HCT116 (cell line): Measurements from ENCODE around the gene PRIMA1. TPM values are rescaled to one million over a fixed set of nuclear protein-coding genes. Genes with fewer than 3 reads are reported as not detected.

Source experiments
- ATAC-seq: fragments of 200-7000 bp; cut with Tn5 transposase; 2 replicates; pipeline ENCODE4 v1.9.1; 2020; ENCODE audit warnings: mild to moderate bottlenecking, moderate library complexity
- BruUV-seq: library from RNA; stranded (reverse); fragments of 400-500 nt; replicated peaks from 2 replicates; lab custom pipeline; 2021; lab: Mats Ljungman, UMichigan
- CTCF ChIA-PET: fragments of 300-600 bp; sonication (Branson Sonifier 250); formaldehyde crosslinking; loops from one replicate; lab custom pipeline; 2021; ENCODE audit warnings: antibody characterized with exemption; lab: Charles Lee
- POLR2A ChIA-PET: fragments of 300-600, 350-600 bp; sonication (Branson Sonifier 250); formaldehyde crosslinking; loops from one replicate; lab custom pipeline; 2021; ENCODE audit warnings: antibody characterized with exemption; lab: Charles Lee
- RAD21 ChIA-PET, 2 experiments: fragments of 300-600 bp; sonication (Branson Sonifier 250); formaldehyde crosslinking; loops; one replicate each; lab custom pipeline; 2023; ENCODE audit warnings: low total read pairs in 2 of 2; ENCODE audit not compliant: uncharacterized antibody in 2 of 2, unreplicated experiment in 2 of 2, low non-redundant PET in 1 of 2; lab: Charles Lee
- DNase-seq: peaks from one replicate; pipeline ENCODE4 v3.0.0-alpha.2; 2010; ENCODE audit warnings: low read depth, low spot score
- H2AFZ ChIP-seq: fragments of 200-600 bp; shearing (Covaris generic), sonication (generic); 2 replicates; pipeline ENCODE4 v1.6.1; 2017; ENCODE audit warnings: low read depth, mixed run types, mixed read lengths, antibody characterized with exemption, low read length; ENCODE audit not compliant: poor library complexity, severe bottlenecking
- H3K27ac ChIP-seq: 2 replicates; pipeline ENCODE4 v1.5.1; 2012; ENCODE audit warnings: low read depth, low read length
- H3K27me3 ChIP-seq: fragments of 200-600 bp; sonication (generic); 2 replicates; pipeline ENCODE4 v1.6.1; 2016; ENCODE audit warnings: mixed run types, low read length, mixed read lengths; ENCODE audit not compliant: insufficient read depth
- H3K36me3 ChIP-seq, 2 experiments: fragments of 200-500 bp in 1 of 2; fragments of 200-600 bp in 1 of 2; sonication (Bioruptor generic) in 1 of 2; sonication (generic) in 1 of 2; 2 replicates each; pipeline versions ENCODE4 v1.5.1 to v1.6.1; 2014 to 2016; ENCODE audit warnings: low read length in 2 of 2, inconsistent platforms in 1 of 2, mixed read lengths in 1 of 2, mixed run types in 1 of 2; ENCODE audit not compliant: insufficient read depth in 2 of 2, control insufficient read depth in 1 of 2
- H3K4me1 ChIP-seq, 2 experiments: fragments of 200-600 bp in 1 of 2; sonication (generic) in 1 of 2; 2 replicates each; pipeline versions ENCODE4 v1.5.1 to v1.6.1; 2012 to 2017; ENCODE audit warnings: low read length in 2 of 2, inconsistent platforms in 1 of 2, mild to moderate bottlenecking in 1 of 2, mixed read lengths in 1 of 2, mixed run types in 1 of 2, moderate library complexity in 1 of 2; ENCODE audit not compliant: insufficient read depth in 2 of 2, control insufficient read depth in 1 of 2
- H3K4me2 ChIP-seq: fragments of 200-600 bp; sonication (generic); 2 replicates; pipeline ENCODE4 v1.6.1; 2017; ENCODE audit warnings: mixed run types, low read length, mixed read lengths
- H3K4me3 ChIP-seq, 2 experiments: fragments of 200-600 bp in 1 of 2; sonication (generic) in 1 of 2; replicated peaks in 1 of 2; 2 replicates each; pipeline ENCODE4 v1.5.1; 2011 to 2016; ENCODE audit warnings: low read length in 2 of 2, control low read depth in 1 of 2, low read depth in 1 of 2, mild to moderate bottlenecking in 1 of 2, mixed read lengths in 1 of 2, mixed run types in 1 of 2
- H3K79me2 ChIP-seq: fragments of 200-600 bp; sonication (generic); 2 replicates; pipeline ENCODE4 v1.6.1; 2017; ENCODE audit warnings: mild to moderate bottlenecking, mixed run types, low read length, moderate library complexity, mixed read lengths; ENCODE audit not compliant: insufficient read depth
- H3K9ac ChIP-seq: fragments of 200-600 bp; sonication (generic); 2 replicates; pipeline ENCODE4 v1.6.1; 2016; ENCODE audit warnings: low read length, mixed read lengths
- H3K9me2 ChIP-seq: fragments of 200-600 bp; sonication (generic), shearing (Covaris generic); 2 replicates; pipeline ENCODE4 v1.6.1; 2017; ENCODE audit warnings: mixed run types, mild to moderate bottlenecking, moderate library complexity; ENCODE audit not compliant: insufficient read depth
- H3K9me3 ChIP-seq, 2 experiments: fragments of 200-500 bp in 1 of 2; fragments of 200-600 bp in 1 of 2; sonication (Bioruptor generic) in 1 of 2; sonication (generic) in 1 of 2; 2 replicates each; pipeline ENCODE4 v1.6.1; 2014 to 2017; ENCODE audit warnings: low read length in 2 of 2, mixed read lengths in 2 of 2, inconsistent platforms in 1 of 2, low read depth in 1 of 2, mild to moderate bottlenecking in 1 of 2, mixed run types in 1 of 2, moderate library complexity in 1 of 2; ENCODE audit not compliant: control insufficient read depth in 1 of 2, insufficient read depth in 1 of 2
- H4K20me1 ChIP-seq: fragments of 200-600 bp; sonication (generic), shearing (Covaris generic); 2 replicates; pipeline ENCODE4 v1.6.1; 2017; ENCODE audit warnings: mixed run types, mild to moderate bottlenecking, moderate library complexity; ENCODE audit not compliant: insufficient read depth
- CBX3 ChIP-seq: IDR thresholded peaks from 2 replicates; pipeline ENCODE4 v1.6.1; 2012; ENCODE audit warnings: low read depth
- CEBPB ChIP-seq: IDR thresholded peaks from 2 replicates; pipeline ENCODE4 v1.6.1; 2012; ENCODE audit warnings: low read depth
- ELF1 ChIP-seq: IDR thresholded peaks from 2 replicates; pipeline ENCODE4 v1.6.1; 2012; ENCODE audit warnings: low read depth, borderline replicate concordance
- EZH2phosphoT487 ChIP-seq: fragments of 200-600 bp; IDR thresholded peaks from 2 replicates; pipeline ENCODE4 v1.6.1; 2018; ENCODE audit warnings: antibody characterized with exemption, borderline replicate concordance
- POLR2A ChIP-seq: IDR thresholded peaks from 2 replicates; pipeline ENCODE4 v1.7.0; 2011; ENCODE audit warnings: borderline replicate concordance; ENCODE audit not compliant: insufficient read depth, insufficient read length; ENCODE audit errors: extremely low read depth
- RAD21 ChIP-seq: IDR thresholded peaks from 2 replicates; pipeline ENCODE4 v1.6.1; 2012; ENCODE audit warnings: low read depth, mild to moderate bottlenecking
- TCF7L2 ChIP-seq: IDR thresholded peaks from 2 replicates; pipeline ENCODE4 v1.7.0; 2011; ENCODE audit warnings: borderline replicate concordance, inconsistent platforms; ENCODE audit not compliant: insufficient read depth, insufficient read length; ENCODE audit errors: extremely low read depth
- YY1 ChIP-seq: IDR thresholded peaks from 2 replicates; pipeline ENCODE4 v1.6.1; 2011; ENCODE audit warnings: low read length, low read depth, moderate library complexity, mild to moderate bottlenecking; ENCODE audit not compliant: insufficient replicate concordance; ENCODE audit errors: extremely low read depth
- intact Hi-C: fragments of 100-400 bp; cut with micrococcal nuclease; formaldehyde crosslinking; loops from 2 replicates; pipeline ENCODE4 v1.10.0; 2022
- total RNA-seq: library from RNA; stranded (reverse); gene quantifications from one replicate; pipeline ENCODE4 v1.2.1, GENCODE V29; 2021; ENCODE audit not compliant: unreplicated experiment
- TF ChIP-seq, protein P1 (sequence below): IDR thresholded peaks from 2 replicates; pipeline ENCODE4 v1.6.1; 2012
- TF ChIP-seq, protein P2 (sequence below): IDR thresholded peaks from 2 replicates; pipeline ENCODE4 v1.6.1; 2012; ENCODE audit warnings: low read depth
- TF ChIP-seq, protein P3 (sequence below), 3 experiments: fragments of 200-600 bp in 1 of 3; sonication (generic) in 1 of 3; IDR thresholded peaks in 2 of 3; conservative IDR thresholded peaks in 1 of 3; 2 replicates each; pipeline ENCODE4 v1.5.1; 2012 to 2017; ENCODE audit warnings: low read depth in 2 of 3, low read length in 2 of 3, antibody characterized with exemption in 1 of 3, borderline replicate concordance in 1 of 3, control low read depth in 1 of 3, mild to moderate bottlenecking in 1 of 3, mixed read lengths in 1 of 3, mixed run types in 1 of 3, moderate library complexity in 1 of 3; ENCODE audit not compliant: insufficient read depth in 1 of 3
- TF ChIP-seq, protein P4 (sequence below): IDR thresholded peaks from 2 replicates; pipeline ENCODE4 v1.6.1; 2011; ENCODE audit warnings: mild to moderate bottlenecking, low read length, moderate library complexity; ENCODE audit not compliant: insufficient replicate concordance; ENCODE audit errors: extremely low read depth

PRIMA1 gene
- total RNA-seq, 1 experiment from 2014 or later, result 1.5 TPM

DNA sequence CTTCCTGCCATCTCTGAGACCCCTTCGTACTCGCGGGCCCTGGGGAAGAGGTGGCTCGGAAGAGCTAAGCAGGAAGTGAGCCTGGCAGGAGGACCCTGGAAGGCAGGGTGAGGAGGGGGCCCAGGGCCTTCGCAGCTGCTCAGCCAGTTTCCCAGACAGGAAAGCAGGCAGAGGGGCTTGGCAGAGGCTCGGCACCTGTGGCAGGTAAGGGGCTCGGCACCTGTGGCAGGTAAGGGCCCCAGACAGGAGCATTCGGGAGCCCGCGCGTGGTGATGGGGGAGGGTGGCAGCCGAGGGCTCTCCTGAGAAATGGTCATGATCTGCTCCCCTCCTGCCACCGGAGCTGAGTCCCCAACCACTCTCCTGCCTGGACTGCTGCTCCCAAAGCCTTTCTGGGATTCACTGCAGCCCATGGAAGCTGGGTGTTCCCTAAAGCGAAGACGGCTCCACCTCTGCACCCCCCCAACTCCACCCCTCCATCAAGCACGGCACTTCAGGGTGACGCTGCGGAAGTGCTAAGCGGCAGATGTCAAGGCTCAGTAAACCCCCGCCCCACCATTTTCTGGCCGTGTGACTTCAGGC, 63.2 kb downstream of the PRIMA1 start:
- POLR2A ChIA-PET, result no interaction called here
- H3K9me3 ChIP-seq, result no peaks in the 10 kb centered on the region
- no peaks in the 10 kb centered on the region for H3K36me3 ChIP-seq
- no peaks in the 10 kb centered on the region for H3K79me2 ChIP-seq
- H3K4me3 ChIP-seq, result no peak overlapping the region
- no peak overlapping the region for H3K27ac ChIP-seq
- no TSS peak for BruUV-seq
- peaks cover 2 to 10% of the 10 kb centered on the region in 2 experiments; a peak in 3 of 4 replicates for H3K4me1 ChIP-seq
- H3K4me2 ChIP-seq, result no peak overlapping the region
- no peak for TF ChIP-seq POLR2A
- no peak for TF ChIP-seq EZH2phosphoT487
- TF ChIP-seq, protein P1, sequence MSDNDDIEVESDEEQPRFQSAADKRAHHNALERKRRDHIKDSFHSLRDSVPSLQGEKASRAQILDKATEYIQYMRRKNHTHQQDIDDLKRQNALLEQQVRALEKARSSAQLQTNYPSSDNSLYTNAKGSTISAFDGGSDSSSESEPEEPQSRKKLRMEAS, result no peak
- no peak for TF ChIP-seq ELF1
- TF ChIP-seq TCF7L2, result no peak
- TF ChIP-seq, protein P2, sequence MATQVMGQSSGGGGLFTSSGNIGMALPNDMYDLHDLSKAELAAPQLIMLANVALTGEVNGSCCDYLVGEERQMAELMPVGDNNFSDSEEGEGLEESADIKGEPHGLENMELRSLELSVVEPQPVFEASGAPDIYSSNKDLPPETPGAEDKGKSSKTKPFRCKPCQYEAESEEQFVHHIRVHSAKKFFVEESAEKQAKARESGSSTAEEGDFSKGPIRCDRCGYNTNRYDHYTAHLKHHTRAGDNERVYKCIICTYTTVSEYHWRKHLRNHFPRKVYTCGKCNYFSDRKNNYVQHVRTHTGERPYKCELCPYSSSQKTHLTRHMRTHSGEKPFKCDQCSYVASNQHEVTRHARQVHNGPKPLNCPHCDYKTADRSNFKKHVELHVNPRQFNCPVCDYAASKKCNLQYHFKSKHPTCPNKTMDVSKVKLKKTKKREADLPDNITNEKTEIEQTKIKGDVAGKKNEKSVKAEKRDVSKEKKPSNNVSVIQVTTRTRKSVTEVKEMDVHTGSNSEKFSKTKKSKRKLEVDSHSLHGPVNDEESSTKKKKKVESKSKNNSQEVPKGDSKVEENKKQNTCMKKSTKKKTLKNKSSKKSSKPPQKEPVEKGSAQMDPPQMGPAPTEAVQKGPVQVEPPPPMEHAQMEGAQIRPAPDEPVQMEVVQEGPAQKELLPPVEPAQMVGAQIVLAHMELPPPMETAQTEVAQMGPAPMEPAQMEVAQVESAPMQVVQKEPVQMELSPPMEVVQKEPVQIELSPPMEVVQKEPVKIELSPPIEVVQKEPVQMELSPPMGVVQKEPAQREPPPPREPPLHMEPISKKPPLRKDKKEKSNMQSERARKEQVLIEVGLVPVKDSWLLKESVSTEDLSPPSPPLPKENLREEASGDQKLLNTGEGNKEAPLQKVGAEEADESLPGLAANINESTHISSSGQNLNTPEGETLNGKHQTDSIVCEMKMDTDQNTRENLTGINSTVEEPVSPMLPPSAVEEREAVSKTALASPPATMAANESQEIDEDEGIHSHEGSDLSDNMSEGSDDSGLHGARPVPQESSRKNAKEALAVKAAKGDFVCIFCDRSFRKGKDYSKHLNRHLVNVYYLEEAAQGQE, result no peak
- TF ChIP-seq, protein P3, sequence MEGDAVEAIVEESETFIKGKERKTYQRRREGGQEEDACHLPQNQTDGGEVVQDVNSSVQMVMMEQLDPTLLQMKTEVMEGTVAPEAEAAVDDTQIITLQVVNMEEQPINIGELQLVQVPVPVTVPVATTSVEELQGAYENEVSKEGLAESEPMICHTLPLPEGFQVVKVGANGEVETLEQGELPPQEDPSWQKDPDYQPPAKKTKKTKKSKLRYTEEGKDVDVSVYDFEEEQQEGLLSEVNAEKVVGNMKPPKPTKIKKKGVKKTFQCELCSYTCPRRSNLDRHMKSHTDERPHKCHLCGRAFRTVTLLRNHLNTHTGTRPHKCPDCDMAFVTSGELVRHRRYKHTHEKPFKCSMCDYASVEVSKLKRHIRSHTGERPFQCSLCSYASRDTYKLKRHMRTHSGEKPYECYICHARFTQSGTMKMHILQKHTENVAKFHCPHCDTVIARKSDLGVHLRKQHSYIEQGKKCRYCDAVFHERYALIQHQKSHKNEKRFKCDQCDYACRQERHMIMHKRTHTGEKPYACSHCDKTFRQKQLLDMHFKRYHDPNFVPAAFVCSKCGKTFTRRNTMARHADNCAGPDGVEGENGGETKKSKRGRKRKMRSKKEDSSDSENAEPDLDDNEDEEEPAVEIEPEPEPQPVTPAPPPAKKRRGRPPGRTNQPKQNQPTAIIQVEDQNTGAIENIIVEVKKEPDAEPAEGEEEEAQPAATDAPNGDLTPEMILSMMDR (IDR thresholded peaks at IDR 0.05 in 2 of 3, conservative IDR thresholded peaks at IDR 0.05 in 1 of 3; ENCODE audit: borderline replicate concordance in 1 of 3, insufficient read depth in 1 of 3, low read depth in 2 of 3, low read length in 2 of 3), result no peak
- no peak for TF ChIP-seq RAD21
- no peak for TF ChIP-seq CEBPB
- TF ChIP-seq, protein P4, sequence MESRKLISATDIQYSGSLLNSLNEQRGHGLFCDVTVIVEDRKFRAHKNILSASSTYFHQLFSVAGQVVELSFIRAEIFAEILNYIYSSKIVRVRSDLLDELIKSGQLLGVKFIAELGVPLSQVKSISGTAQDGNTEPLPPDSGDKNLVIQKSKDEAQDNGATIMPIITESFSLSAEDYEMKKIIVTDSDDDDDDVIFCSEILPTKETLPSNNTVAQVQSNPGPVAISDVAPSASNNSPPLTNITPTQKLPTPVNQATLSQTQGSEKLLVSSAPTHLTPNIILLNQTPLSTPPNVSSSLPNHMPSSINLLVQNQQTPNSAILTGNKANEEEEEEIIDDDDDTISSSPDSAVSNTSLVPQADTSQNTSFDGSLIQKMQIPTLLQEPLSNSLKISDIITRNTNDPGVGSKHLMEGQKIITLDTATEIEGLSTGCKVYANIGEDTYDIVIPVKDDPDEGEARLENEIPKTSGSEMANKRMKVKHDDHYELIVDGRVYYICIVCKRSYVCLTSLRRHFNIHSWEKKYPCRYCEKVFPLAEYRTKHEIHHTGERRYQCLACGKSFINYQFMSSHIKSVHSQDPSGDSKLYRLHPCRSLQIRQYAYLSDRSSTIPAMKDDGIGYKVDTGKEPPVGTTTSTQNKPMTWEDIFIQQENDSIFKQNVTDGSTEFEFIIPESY, result no peak
- no peak for TF ChIP-seq YY1
- no peak for TF ChIP-seq CBX3
- DNase-seq (no peak), ATAC-seq (no peak)
- H4K20me1 ChIP-seq, result no peaks in the 10 kb centered on the region
- RAD21 ChIA-PET, result interaction anchor here in 1 of 2 experiments (0.6 kb wide), 1 partner anchor 179 kb away, joined by 3 read pairs; no protein-coding TSS in a partner anchor
- CTCF ChIA-PET, result no interaction called here
- intact Hi-C loops, result no loop called here
- no peak overlapping the region for H2AFZ ChIP-seq
- H3K9me2 ChIP-seq, result no peaks in the 10 kb centered on the region
- no peak overlapping the region for H3K9ac ChIP-seq
- no peaks in the 10 kb centered on the region for H3K27me3 ChIP-seq
